Left ventricle myocardium inferior (tissue), 1 donor: ENCODE measurements around the gene ZNF77. TPM values are rescaled to one million over a fixed set of nuclear protein-coding genes. Genes with fewer than 3 reads are reported as not detected.
"Not testable (repeated sequence)": the region's sequence is repeated elsewhere in the genome, so short reads cannot be mapped to it uniquely, and the experiment has no call there.

Experiments
- DNase-seq: peaks from one replicate; pipeline ENCODE4 v3.0.0-alpha.2; 2020
- H3K27ac ChIP-seq: fragments of 200-600 bp; replicated peaks from 2 replicates; pipeline ENCODE4 v1.8.0; 2021
- H3K27me3 ChIP-seq: fragments of 200-600 bp; 2 replicates; pipeline ENCODE4 v1.8.0; 2021; ENCODE audit warnings: low read depth
- H3K36me3 ChIP-seq: fragments of 200-600 bp; 2 replicates; pipeline ENCODE4 v1.8.0; 2021
- H3K4me1 ChIP-seq: fragments of 200-600 bp; 2 replicates; pipeline ENCODE4 v1.8.0; 2021
- H3K4me3 ChIP-seq: fragments of 200-600 bp; 2 replicates; pipeline ENCODE4 v1.8.0; 2021; ENCODE audit warnings: mild to moderate bottlenecking, moderate library complexity
- H3K9me3 ChIP-seq: fragments of 200-600 bp; replicated peaks from 2 replicates; pipeline ENCODE4 v1.8.0; 2021
- intact Hi-C: fragments of 100-400 bp; cut with micrococcal nuclease; formaldehyde crosslinking; loops from one replicate; pipeline ENCODE4 v1.11.0; 2022
- total RNA-seq: library from RNA; stranded (reverse); fragmentation: NEBNext Ultra II Directional; extraction: Animal tissue kit (Norgen Biotek cat#: 25700); gene quantifications from one replicate; pipeline ENCODE4 v1.2.1, GENCODE V29; 2021
- TF ChIP-seq, protein P1 (sequence below): fragments of 200-600 bp; IDR thresholded peaks from 2 replicates; pipeline ENCODE4 v1.8.0; 2021; ENCODE audit warnings: antibody characterized with exemption, mild to moderate bottlenecking, borderline replicate concordance
- donor health status: DM: no; HTN: yes; CAD: no; lungs with severe emphysema.

The ZNF77 gene
- total RNA-seq, 1 donor from 2014 or later: 1.6 TPM

GRCh38 chr19:2902590-2903218, 42.1 kb downstream of the ZNF77 start:
- Histone ChIP-seq H3K4me3 (no peak overlapping the region), H3K36me3 (no peaks in the 10 kb centered on the region), H3K27me3 (no peaks in the 10 kb centered on the region), H3K4me1 (peaks cover 17% of the 10 kb centered on the region), H3K27ac (no peak overlapping the region), H3K9me3 (peaks cover 2% of the 10 kb centered on the region)
- TF ChIP-seq, protein P1, sequence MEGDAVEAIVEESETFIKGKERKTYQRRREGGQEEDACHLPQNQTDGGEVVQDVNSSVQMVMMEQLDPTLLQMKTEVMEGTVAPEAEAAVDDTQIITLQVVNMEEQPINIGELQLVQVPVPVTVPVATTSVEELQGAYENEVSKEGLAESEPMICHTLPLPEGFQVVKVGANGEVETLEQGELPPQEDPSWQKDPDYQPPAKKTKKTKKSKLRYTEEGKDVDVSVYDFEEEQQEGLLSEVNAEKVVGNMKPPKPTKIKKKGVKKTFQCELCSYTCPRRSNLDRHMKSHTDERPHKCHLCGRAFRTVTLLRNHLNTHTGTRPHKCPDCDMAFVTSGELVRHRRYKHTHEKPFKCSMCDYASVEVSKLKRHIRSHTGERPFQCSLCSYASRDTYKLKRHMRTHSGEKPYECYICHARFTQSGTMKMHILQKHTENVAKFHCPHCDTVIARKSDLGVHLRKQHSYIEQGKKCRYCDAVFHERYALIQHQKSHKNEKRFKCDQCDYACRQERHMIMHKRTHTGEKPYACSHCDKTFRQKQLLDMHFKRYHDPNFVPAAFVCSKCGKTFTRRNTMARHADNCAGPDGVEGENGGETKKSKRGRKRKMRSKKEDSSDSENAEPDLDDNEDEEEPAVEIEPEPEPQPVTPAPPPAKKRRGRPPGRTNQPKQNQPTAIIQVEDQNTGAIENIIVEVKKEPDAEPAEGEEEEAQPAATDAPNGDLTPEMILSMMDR: no peak
- no peak for DNase-seq
- intact Hi-C loops: no loop called here

DNA sequence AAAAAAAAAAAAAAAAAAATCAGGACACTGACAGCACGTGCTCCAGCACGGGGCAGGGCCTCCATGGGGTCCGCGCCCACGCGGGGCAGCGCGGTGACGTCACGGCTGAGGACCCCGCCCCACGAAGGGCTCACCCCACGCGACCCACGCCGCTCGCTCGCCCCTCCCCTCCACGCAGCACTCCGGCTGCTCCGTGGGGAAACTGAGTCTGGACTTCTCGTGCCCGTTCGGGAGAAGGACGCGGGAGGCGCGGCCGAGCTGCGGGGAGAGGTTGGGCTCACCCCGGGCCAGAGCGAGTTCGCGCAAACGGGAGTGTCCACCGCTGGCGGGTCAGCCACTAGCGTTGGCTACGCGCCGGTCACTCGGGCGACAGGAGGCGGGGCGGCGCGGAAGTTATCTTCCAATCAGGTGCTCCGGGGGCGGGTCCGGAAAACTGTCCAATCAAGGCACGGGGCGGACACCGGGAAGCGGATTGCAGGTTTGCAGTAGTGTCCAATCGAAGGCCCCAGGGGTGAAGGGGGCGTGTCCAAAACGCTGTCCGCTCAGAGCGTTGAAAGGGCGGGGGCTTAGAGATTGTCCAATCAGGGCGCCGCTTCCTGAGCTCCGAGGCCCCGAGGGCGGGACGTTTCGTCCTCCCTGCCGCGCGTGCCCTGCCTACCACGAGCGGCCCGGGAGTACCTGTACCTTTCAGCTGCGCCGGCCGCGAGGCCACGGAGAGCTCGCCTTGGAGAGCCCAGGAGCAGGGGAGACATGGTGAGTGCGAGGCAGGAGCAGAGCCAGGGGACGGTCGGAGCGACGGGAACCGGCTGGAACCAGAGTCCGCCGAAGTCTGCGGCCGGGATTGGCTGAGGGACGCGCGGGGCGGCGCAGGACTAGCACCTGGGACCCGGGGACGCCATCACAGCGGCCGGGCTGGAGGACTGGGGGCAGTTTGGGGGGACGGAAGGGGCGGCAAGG, 44.2 kb downstream of the ZNF77 start, which contains the start of gene ZNF57:
TSS of gene ZNF57 (plus strand) at position 633 of the 957 bp plus-strand sequence. CDS start at position 751, 118 bp downstream.
- peak; percentile 100 for DNase-seq
- intact Hi-C loops: no loop called here
- H3K4me3 ChIP-seq: peak within 1 kb of the TSS; percentile 84
- peaks cover 17% of the 10 kb centered on the region for H3K4me1 ChIP-seq
- peaks cover 21% of the 10 kb centered on the region for H3K9me3 ChIP-seq
- TF ChIP-seq, protein P1: no peak
- no peaks in the 10 kb centered on the region for H3K36me3 ChIP-seq
- peak within 1 kb of the TSS; percentile 94 for H3K27ac ChIP-seq
- no peaks in the 10 kb centered on the region for H3K27me3 ChIP-seq

- TF ChIP-seq, protein P1: no peak
- H3K4me1 ChIP-seq: peaks cover 13% of the 10 kb centered on the region
- H3K4me3 ChIP-seq: no peak overlapping the region
- H3K27ac ChIP-seq: no peak overlapping the region
- DNase-seq: no peak
- H3K36me3 ChIP-seq: no peaks in the 10 kb centered on the region
- no peaks in the 10 kb centered on the region for H3K27me3 ChIP-seq
- intact Hi-C loops: no loop called here
- H3K9me3 ChIP-seq: peaks cover 25% of the 10 kb centered on the region
Observed at GRCh38 chr19:2896694-2897093, 48.1 kb downstream of the ZNF77 start.

DNA sequence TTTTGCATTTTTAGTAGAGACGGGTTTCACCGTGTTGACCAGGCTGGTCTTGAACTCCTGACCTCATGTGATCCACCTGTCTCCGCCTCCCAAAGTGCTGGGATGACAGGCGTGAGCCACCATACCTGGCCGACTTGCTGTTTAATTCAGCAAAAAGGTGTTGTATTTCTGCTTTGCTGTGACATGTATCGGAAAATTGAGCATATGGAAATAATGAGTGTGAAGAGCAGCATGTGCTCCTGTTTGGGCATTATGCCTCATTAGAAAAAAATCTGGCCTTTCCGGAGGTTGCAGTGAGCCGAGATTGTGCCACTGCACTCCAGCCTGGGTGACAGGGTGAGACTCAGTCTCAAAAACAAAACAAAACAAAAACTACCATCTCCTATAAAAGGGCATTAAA, 54.2 kb downstream of the ZNF77 start:
- H3K9me3 ChIP-seq, H3K27ac ChIP-seq, H3K4me1 ChIP-seq, H3K36me3 ChIP-seq, DNase-seq, H3K27me3 ChIP-seq, intact Hi-C loops, H3K4me3 ChIP-seq: not testable (repeated sequence)

DNA sequence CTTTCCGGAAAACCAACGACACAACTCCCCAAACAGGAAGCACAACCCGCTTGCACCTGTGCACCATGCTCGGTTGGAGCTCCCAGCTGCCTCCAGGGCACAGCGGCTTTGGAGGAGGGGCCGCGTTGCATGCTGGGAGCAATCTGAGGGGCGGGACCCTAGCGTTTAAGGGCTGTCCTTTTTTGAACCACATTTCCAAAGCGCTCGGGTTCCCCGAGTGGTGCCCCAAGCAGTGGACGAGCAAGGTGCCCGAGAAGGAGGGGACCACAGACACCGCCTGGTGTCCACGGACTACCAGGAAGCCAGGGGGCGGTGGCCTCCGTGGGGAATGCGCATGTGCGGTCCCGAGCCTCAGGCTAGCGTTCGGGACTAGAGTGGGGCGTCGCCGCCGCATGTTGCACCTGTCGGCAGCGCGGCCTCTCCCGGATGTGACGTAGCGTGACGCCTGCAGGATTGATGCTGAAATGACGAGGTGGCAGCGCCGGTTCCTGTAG, 56.0 kb downstream of the ZNF77 start:
- Histone ChIP-seq H3K27ac (peak overlapping the region; percentile 48), H3K4me1 (peaks cover 2% of the 10 kb centered on the region), H3K4me3 (peak overlapping the region; percentile 55), H3K27me3 (no peaks in the 10 kb centered on the region), H3K9me3 (no peaks in the 10 kb centered on the region), H3K36me3 (no peaks in the 10 kb centered on the region)
- intact Hi-C loops: no loop called here
- TF ChIP-seq, protein P1: no peak
- DNase-seq: no peak
